HCT116 (cell line): ENCODE data around the gene CTLA4. TPM values are rescaled to one million over a fixed set of nuclear protein-coding genes. Genes with fewer than 3 reads are reported as not detected.

Source experiments
- ATAC-seq: fragments of 200-7000 bp; cut with Tn5 transposase; 2 replicates; pipeline ENCODE4 v1.9.1; 2020; ENCODE audit warnings: mild to moderate bottlenecking, moderate library complexity
- BruUV-seq: library from RNA; stranded (reverse); fragments of 400-500 nt; replicated peaks from 2 replicates; lab custom pipeline; 2021; lab: Mats Ljungman, UMichigan
- CTCF ChIA-PET: fragments of 300-600 bp; sonication (Branson Sonifier 250); formaldehyde crosslinking; loops from one replicate; lab custom pipeline; 2021; ENCODE audit warnings: antibody characterized with exemption; lab: Charles Lee
- POLR2A ChIA-PET: fragments of 300-600, 350-600 bp; sonication (Branson Sonifier 250); formaldehyde crosslinking; loops from one replicate; lab custom pipeline; 2021; ENCODE audit warnings: antibody characterized with exemption; lab: Charles Lee
- RAD21 ChIA-PET, 2 experiments: fragments of 300-600 bp; sonication (Branson Sonifier 250); formaldehyde crosslinking; loops; one replicate each; lab custom pipeline; 2023; ENCODE audit warnings: low total read pairs in 2 of 2; ENCODE audit not compliant: uncharacterized antibody in 2 of 2, unreplicated experiment in 2 of 2, low non-redundant PET in 1 of 2; lab: Charles Lee
- DNase-seq: peaks from one replicate; pipeline ENCODE4 v3.0.0-alpha.2; 2010; ENCODE audit warnings: low read depth, low spot score
- H2AFZ ChIP-seq: fragments of 200-600 bp; shearing (Covaris generic), sonication (generic); 2 replicates; pipeline ENCODE4 v1.6.1; 2017; ENCODE audit warnings: low read depth, mixed run types, mixed read lengths, antibody characterized with exemption, low read length; ENCODE audit not compliant: poor library complexity, severe bottlenecking
- H3K27ac ChIP-seq: 2 replicates; pipeline ENCODE4 v1.5.1; 2012; ENCODE audit warnings: low read depth, low read length
- H3K27me3 ChIP-seq: fragments of 200-600 bp; sonication (generic); 2 replicates; pipeline ENCODE4 v1.6.1; 2016; ENCODE audit warnings: mixed run types, low read length, mixed read lengths; ENCODE audit not compliant: insufficient read depth
- H3K36me3 ChIP-seq, 2 experiments: fragments of 200-500 bp in 1 of 2; fragments of 200-600 bp in 1 of 2; sonication (Bioruptor generic) in 1 of 2; sonication (generic) in 1 of 2; 2 replicates each; pipeline versions ENCODE4 v1.5.1 to v1.6.1; 2014 to 2016; ENCODE audit warnings: low read length in 2 of 2, inconsistent platforms in 1 of 2, mixed read lengths in 1 of 2, mixed run types in 1 of 2; ENCODE audit not compliant: insufficient read depth in 2 of 2, control insufficient read depth in 1 of 2
- H3K4me1 ChIP-seq, 2 experiments: fragments of 200-600 bp in 1 of 2; sonication (generic) in 1 of 2; 2 replicates each; pipeline versions ENCODE4 v1.5.1 to v1.6.1; 2012 to 2017; ENCODE audit warnings: low read length in 2 of 2, inconsistent platforms in 1 of 2, mild to moderate bottlenecking in 1 of 2, mixed read lengths in 1 of 2, mixed run types in 1 of 2, moderate library complexity in 1 of 2; ENCODE audit not compliant: insufficient read depth in 2 of 2, control insufficient read depth in 1 of 2
- H3K4me2 ChIP-seq: fragments of 200-600 bp; sonication (generic); 2 replicates; pipeline ENCODE4 v1.6.1; 2017; ENCODE audit warnings: mixed run types, low read length, mixed read lengths
- H3K4me3 ChIP-seq, 2 experiments: fragments of 200-600 bp in 1 of 2; sonication (generic) in 1 of 2; replicated peaks in 1 of 2; 2 replicates each; pipeline ENCODE4 v1.5.1; 2011 to 2016; ENCODE audit warnings: low read length in 2 of 2, control low read depth in 1 of 2, low read depth in 1 of 2, mild to moderate bottlenecking in 1 of 2, mixed read lengths in 1 of 2, mixed run types in 1 of 2
- H3K79me2 ChIP-seq: fragments of 200-600 bp; sonication (generic); 2 replicates; pipeline ENCODE4 v1.6.1; 2017; ENCODE audit warnings: mild to moderate bottlenecking, mixed run types, low read length, moderate library complexity, mixed read lengths; ENCODE audit not compliant: insufficient read depth
- H3K9ac ChIP-seq: fragments of 200-600 bp; sonication (generic); 2 replicates; pipeline ENCODE4 v1.6.1; 2016; ENCODE audit warnings: low read length, mixed read lengths
- H3K9me2 ChIP-seq: fragments of 200-600 bp; sonication (generic), shearing (Covaris generic); 2 replicates; pipeline ENCODE4 v1.6.1; 2017; ENCODE audit warnings: mixed run types, mild to moderate bottlenecking, moderate library complexity; ENCODE audit not compliant: insufficient read depth
- H3K9me3 ChIP-seq, 2 experiments: fragments of 200-500 bp in 1 of 2; fragments of 200-600 bp in 1 of 2; sonication (Bioruptor generic) in 1 of 2; sonication (generic) in 1 of 2; 2 replicates each; pipeline ENCODE4 v1.6.1; 2014 to 2017; ENCODE audit warnings: low read length in 2 of 2, mixed read lengths in 2 of 2, inconsistent platforms in 1 of 2, low read depth in 1 of 2, mild to moderate bottlenecking in 1 of 2, mixed run types in 1 of 2, moderate library complexity in 1 of 2; ENCODE audit not compliant: control insufficient read depth in 1 of 2, insufficient read depth in 1 of 2
- H4K20me1 ChIP-seq: fragments of 200-600 bp; sonication (generic), shearing (Covaris generic); 2 replicates; pipeline ENCODE4 v1.6.1; 2017; ENCODE audit warnings: mixed run types, mild to moderate bottlenecking, moderate library complexity; ENCODE audit not compliant: insufficient read depth
- ATF3 ChIP-seq: IDR thresholded peaks from 2 replicates; pipeline ENCODE4 v1.6.1; 2012
- CBX3 ChIP-seq: IDR thresholded peaks from 2 replicates; pipeline ENCODE4 v1.6.1; 2012; ENCODE audit warnings: low read depth
- CEBPB ChIP-seq: IDR thresholded peaks from 2 replicates; pipeline ENCODE4 v1.6.1; 2012; ENCODE audit warnings: low read depth
- CTCF ChIP-seq, 3 experiments: fragments of 200-600 bp in 1 of 3; sonication (generic) in 1 of 3; IDR thresholded peaks in 2 of 3; conservative IDR thresholded peaks in 1 of 3; 2 replicates each; pipeline ENCODE4 v1.5.1; 2012 to 2017; ENCODE audit warnings: low read depth in 2 of 3, low read length in 2 of 3, antibody characterized with exemption in 1 of 3, borderline replicate concordance in 1 of 3, control low read depth in 1 of 3, mild to moderate bottlenecking in 1 of 3, mixed read lengths in 1 of 3, mixed run types in 1 of 3, moderate library complexity in 1 of 3; ENCODE audit not compliant: insufficient read depth in 1 of 3
- EGR1 ChIP-seq: IDR thresholded peaks from 2 replicates; pipeline ENCODE4 v1.6.1; 2012; ENCODE audit warnings: low read depth
- EZH2 ChIP-seq: fragments of 200-600 bp; sonication (generic); IDR thresholded peaks from 2 replicates; pipeline ENCODE4 v1.6.1; 2017; ENCODE audit warnings: antibody characterized with exemption, mixed run types
- EZH2phosphoT487 ChIP-seq: fragments of 200-600 bp; IDR thresholded peaks from 2 replicates; pipeline ENCODE4 v1.6.1; 2018; ENCODE audit warnings: antibody characterized with exemption, borderline replicate concordance
- FOSL1 ChIP-seq: IDR thresholded peaks from 2 replicates; pipeline ENCODE4 v1.6.1; 2012; ENCODE audit warnings: low read depth
- JUND ChIP-seq: IDR thresholded peaks from 2 replicates; pipeline ENCODE4 v1.6.1; 2012
- MAX ChIP-seq: IDR thresholded peaks from 2 replicates; pipeline ENCODE4 v1.6.1; 2012
- POLR2A ChIP-seq: IDR thresholded peaks from 2 replicates; pipeline ENCODE4 v1.7.0; 2011; ENCODE audit warnings: borderline replicate concordance; ENCODE audit not compliant: insufficient read depth, insufficient read length; ENCODE audit errors: extremely low read depth
- POLR2AphosphoS5 ChIP-seq: IDR thresholded peaks from 2 replicates; pipeline ENCODE4 v1.6.1; 2011; ENCODE audit warnings: mild to moderate bottlenecking, low read depth, low read length, moderate library complexity
- RAD21 ChIP-seq: IDR thresholded peaks from 2 replicates; pipeline ENCODE4 v1.6.1; 2012; ENCODE audit warnings: low read depth, mild to moderate bottlenecking
- SIN3A ChIP-seq: IDR thresholded peaks from 2 replicates; pipeline ENCODE4 v1.6.1; 2012; ENCODE audit warnings: low read depth
- SRF ChIP-seq: IDR thresholded peaks from 2 replicates; pipeline ENCODE4 v1.6.1; 2012; ENCODE audit warnings: low read depth
- TCF7L2 ChIP-seq: IDR thresholded peaks from 2 replicates; pipeline ENCODE4 v1.7.0; 2011; ENCODE audit warnings: borderline replicate concordance, inconsistent platforms; ENCODE audit not compliant: insufficient read depth, insufficient read length; ENCODE audit errors: extremely low read depth
- YY1 ChIP-seq: IDR thresholded peaks from 2 replicates; pipeline ENCODE4 v1.6.1; 2011; ENCODE audit warnings: low read length, low read depth, moderate library complexity, mild to moderate bottlenecking; ENCODE audit not compliant: insufficient replicate concordance; ENCODE audit errors: extremely low read depth
- ZFX ChIP-seq: fragments of 450-650 bp; IDR thresholded peaks from 2 replicates; pipeline ENCODE4 v1.6.1; 2017
- intact Hi-C: fragments of 100-400 bp; cut with micrococcal nuclease; formaldehyde crosslinking; loops from 2 replicates; pipeline ENCODE4 v1.10.0; 2022
- total RNA-seq: library from RNA; stranded (reverse); gene quantifications from one replicate; pipeline ENCODE4 v1.2.1, GENCODE V29; 2021; ENCODE audit not compliant: unreplicated experiment

The CTLA4 gene
- total RNA-seq, 1 experiment from 2014 or later = 0.37 TPM

- no TSS peak for BruUV-seq
- ChIA-PET CTCF (no interaction called here), POLR2A (no interaction called here), RAD21 (no interaction called here)
- no peak overlapping the region for H3K27ac ChIP-seq
- no peak for DNase-seq
- H2AFZ ChIP-seq = no peak overlapping the region
- H3K27me3 ChIP-seq = no peaks in the 10 kb centered on the region
- no peaks in the 10 kb centered on the region for H4K20me1 ChIP-seq
- H3K4me1 ChIP-seq = no peaks in the 10 kb centered on the region
- no peaks in the 10 kb centered on the region for H3K36me3 ChIP-seq
- intact Hi-C loops = no loop called here
- ATAC-seq = no peak
- no peaks in the 10 kb centered on the region for H3K9me3 ChIP-seq
- H3K9ac ChIP-seq = no peak overlapping the region
- H3K9me2 ChIP-seq = 0 out of 2 replicates have a peak, but pooled peaks cover 2% of the 10 kb centered on the region
- H3K4me3 ChIP-seq = no peak overlapping the region
- no peaks in the 10 kb centered on the region for H3K79me2 ChIP-seq
- TF ChIP-seq MAX (no peak), POLR2A (no peak), RAD21 (no peak), SIN3A (no peak), EZH2phosphoT487 (no peak), POLR2AphosphoS5 (no peak), YY1 (no peak), CTCF (IDR thresholded peaks at IDR 0.05 in 2 of 3, conservative IDR thresholded peaks at IDR 0.05 in 1 of 3; ENCODE audit: borderline replicate concordance in 1 of 3, insufficient read depth in 1 of 3, low read depth in 2 of 3, low read length in 2 of 3) (no peak), ZFX (no peak), CEBPB (no peak), TCF7L2 (no peak), JUND (no peak), EGR1 (no peak), CBX3 (no peak), FOSL1 (no peak), ATF3 (no peak), EZH2 (no peak), SRF (no peak)
- H3K4me2 ChIP-seq = no peak overlapping the region
Observed at GRCh38 chr2:203893840-203894239, 26.3 kb downstream of the CTLA4 start.
